AG09309 (cell line): ENCODE data around the gene TMEM232.

Experiments
- DNase-seq: peaks from one replicate; pipeline ENCODE4 v3.0.0-alpha.2; 2010; ENCODE audit warnings: low read depth
- H3K4me3 ChIP-seq: 2 replicates; pipeline ENCODE4 v1.5.1; 2011; ENCODE audit warnings: mild to moderate bottlenecking, low read depth, low read length, moderate library complexity; ENCODE audit not compliant: control insufficient read depth
- CTCF ChIP-seq: IDR thresholded peaks from 2 replicates; pipeline ENCODE4 v1.5.1; 2011; ENCODE audit warnings: mild to moderate bottlenecking, low read depth, low read length, inconsistent platforms; ENCODE audit not compliant: insufficient read depth, control insufficient read depth; ENCODE audit errors: missing control alignments

TMEM232 gene

GRCh38 chr5:110611817-110612216 is 114.7 kb downstream of the TMEM232 start:
- DNase-seq: no peak
- H3K4me3 ChIP-seq: no peak overlapping the region
- no peak for TF ChIP-seq CTCF

GRCh38 chr5:110594866-110595265 is 131.6 kb downstream of the TMEM232 start:
- no peak for TF ChIP-seq CTCF
- no peak for DNase-seq
- no peak overlapping the region for H3K4me3 ChIP-seq

GRCh38 chr5:110590187-110590586 is 136.3 kb downstream of the TMEM232 start:
- no peak overlapping the region for H3K4me3 ChIP-seq
- TF ChIP-seq CTCF: peak; percentile 52
- peak; percentile 3 for DNase-seq

- no peak for TF ChIP-seq CTCF
- H3K4me3 ChIP-seq: no peak overlapping the region
- DNase-seq: no peak
Observed at GRCh38 chr5:110588286-110588980, 138.0 kb downstream of the TMEM232 start.

- TF ChIP-seq CTCF: no peak
- no peak for DNase-seq
- H3K4me3 ChIP-seq: no peak overlapping the region
Observed at GRCh38 chr5:110580625-110581024, 145.8 kb downstream of the TMEM232 start.

GRCh38 chr5:110572729-110573128 is 153.7 kb downstream of the TMEM232 start:
- TF ChIP-seq CTCF: no peak
- no peak overlapping the region for H3K4me3 ChIP-seq
- DNase-seq: no peak

- TF ChIP-seq CTCF: no peak
- no peak overlapping the region for H3K4me3 ChIP-seq
- DNase-seq: no peak
Observed at GRCh38 chr5:110562191-110562590, 164.3 kb downstream of the TMEM232 start.
